A673 (cell line): ENCODE results near the gene LRRC30. TPM values are rescaled to one million over a fixed set of nuclear protein-coding genes. Genes with fewer than 3 reads are reported as not detected.

Experiments used
- BruUV-seq: library from RNA; stranded (reverse); fragments of 400-500 nt; replicated peaks from 2 replicates; lab custom pipeline; 2021; lab: Mats Ljungman, UMichigan
- CTCF ChIA-PET: fragments of 300-600 bp; sonication (Branson Sonifier 250); formaldehyde crosslinking; loops from one replicate; lab custom pipeline; 2022; ENCODE audit warnings: antibody characterized with exemption; lab: Charles Lee
- POLR2A ChIA-PET: fragments of 300-600 bp; sonication (Branson Sonifier 250); formaldehyde crosslinking; loops from one replicate; lab custom pipeline; 2022; ENCODE audit warnings: antibody characterized with exemption; ENCODE audit not compliant: low non-redundant PET; lab: Charles Lee
- DNase-seq: peaks from one replicate; pipeline ENCODE4 v3.0.0-alpha.2; 2015; ENCODE audit warnings: low spot score
- H3K27ac ChIP-seq: fragments of 200-600 bp; sonication (generic); 2 replicates; pipeline ENCODE4 v1.5.1; 2016; ENCODE audit warnings: mixed run types, low read depth, mild to moderate bottlenecking, mixed read lengths, antibody characterized with exemption, low read length; ENCODE audit not compliant: poor library complexity, severe bottlenecking
- H3K27me3 ChIP-seq: fragments of 200-600 bp; sonication (generic); replicated peaks from 2 replicates; pipeline ENCODE4 v1.6.1; 2017; ENCODE audit warnings: mixed run types, low read depth, mild to moderate bottlenecking, mixed read lengths, antibody characterized with exemption, low read length; ENCODE audit not compliant: insufficient read depth, poor library complexity
- H3K36me3 ChIP-seq: fragments of 200-600 bp; sonication (generic); 2 replicates; pipeline ENCODE4 v1.6.1; 2016; ENCODE audit warnings: mixed run types, mild to moderate bottlenecking, mixed read lengths, antibody characterized with exemption, low read length; ENCODE audit not compliant: insufficient read depth, poor library complexity, severe bottlenecking
- H3K4me1 ChIP-seq: fragments of 200-600 bp; sonication (generic); 2 replicates; pipeline ENCODE4 v1.6.1; 2017; ENCODE audit warnings: mixed run types, mild to moderate bottlenecking, mixed read lengths, antibody characterized with exemption, low read length; ENCODE audit not compliant: insufficient read depth, poor library complexity, severe bottlenecking
- H3K4me3 ChIP-seq: fragments of 200-600 bp; sonication (generic); 2 replicates; pipeline ENCODE4 v1.5.1; 2016; ENCODE audit warnings: low read depth, mixed run types, mild to moderate bottlenecking, mixed read lengths, low read length; ENCODE audit not compliant: poor library complexity, severe bottlenecking
- H3K9me3 ChIP-seq: fragments of 200-600 bp; sonication (generic); 2 replicates; pipeline ENCODE4 v1.6.1; 2016; ENCODE audit warnings: mixed run types, low read depth, mild to moderate bottlenecking, mixed read lengths, antibody characterized with exemption, low read length; ENCODE audit not compliant: poor library complexity, severe bottlenecking
- EZH2 ChIP-seq: fragments of 200-600 bp; sonication (generic); IDR thresholded peaks from 2 replicates; pipeline ENCODE4 v1.6.1; 2017; ENCODE audit warnings: borderline replicate concordance, low read depth, mild to moderate bottlenecking, mixed read lengths, antibody characterized with exemption, low read length; ENCODE audit not compliant: poor library complexity, severe bottlenecking
- intact Hi-C: fragments of 100-400 bp; cut with micrococcal nuclease; formaldehyde crosslinking; loops from one replicate; pipeline ENCODE4 v1.10.0; 2022; ENCODE audit not compliant: unreplicated experiment
- total RNA-seq: library from RNA; stranded (reverse); gene quantifications from 2 replicates; pipeline ENCODE4 v1.2.3, GENCODE V29; 2021
- TF ChIP-seq, protein P1 (sequence below): fragments of 300-800, 200-600 bp; sonication (generic); conservative IDR thresholded peaks from 2 replicates; pipeline ENCODE4 v1.5.1; 2017; ENCODE audit warnings: low read depth, mild to moderate bottlenecking, antibody characterized with exemption, low read length, moderate library complexity, mixed read lengths

Gene LRRC30
- total RNA-seq, 1 experiment from 2014 or later, result not detected

DNA sequence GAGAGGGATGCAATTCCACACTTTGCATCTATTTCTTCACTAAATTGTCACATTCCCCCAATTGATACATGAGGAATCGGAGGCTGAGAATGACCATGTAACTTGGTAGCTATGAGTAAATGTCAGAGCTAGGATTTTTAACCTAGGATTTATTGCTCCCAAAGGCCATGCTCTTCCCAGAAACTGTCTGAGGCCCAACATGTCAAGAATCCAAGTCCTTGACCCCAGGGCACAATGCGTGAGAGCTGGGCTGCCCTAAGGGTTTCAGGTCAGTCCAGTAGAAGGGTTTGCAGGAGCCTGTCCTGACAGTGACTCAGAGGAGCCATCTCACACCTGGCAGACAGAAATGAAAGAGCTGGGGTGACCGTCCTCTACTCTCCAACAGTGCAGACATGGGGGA is 30.3 kb downstream of the LRRC30 start:
- Histone ChIP-seq H3K36me3 (no peaks in the 10 kb centered on the region), H3K27ac (no peak overlapping the region), H3K4me3 (no peak overlapping the region), H3K27me3 (no peaks in the 10 kb centered on the region), H3K4me1 (no peaks in the 10 kb centered on the region), H3K9me3 (peaks cover 24% of the 10 kb centered on the region)
- ChIA-PET POLR2A (no interaction called here), CTCF (no interaction called here)
- intact Hi-C loops, result no loop called here
- TF ChIP-seq, protein P1, sequence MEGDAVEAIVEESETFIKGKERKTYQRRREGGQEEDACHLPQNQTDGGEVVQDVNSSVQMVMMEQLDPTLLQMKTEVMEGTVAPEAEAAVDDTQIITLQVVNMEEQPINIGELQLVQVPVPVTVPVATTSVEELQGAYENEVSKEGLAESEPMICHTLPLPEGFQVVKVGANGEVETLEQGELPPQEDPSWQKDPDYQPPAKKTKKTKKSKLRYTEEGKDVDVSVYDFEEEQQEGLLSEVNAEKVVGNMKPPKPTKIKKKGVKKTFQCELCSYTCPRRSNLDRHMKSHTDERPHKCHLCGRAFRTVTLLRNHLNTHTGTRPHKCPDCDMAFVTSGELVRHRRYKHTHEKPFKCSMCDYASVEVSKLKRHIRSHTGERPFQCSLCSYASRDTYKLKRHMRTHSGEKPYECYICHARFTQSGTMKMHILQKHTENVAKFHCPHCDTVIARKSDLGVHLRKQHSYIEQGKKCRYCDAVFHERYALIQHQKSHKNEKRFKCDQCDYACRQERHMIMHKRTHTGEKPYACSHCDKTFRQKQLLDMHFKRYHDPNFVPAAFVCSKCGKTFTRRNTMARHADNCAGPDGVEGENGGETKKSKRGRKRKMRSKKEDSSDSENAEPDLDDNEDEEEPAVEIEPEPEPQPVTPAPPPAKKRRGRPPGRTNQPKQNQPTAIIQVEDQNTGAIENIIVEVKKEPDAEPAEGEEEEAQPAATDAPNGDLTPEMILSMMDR, result no peak
- no peak for TF ChIP-seq EZH2
- no TSS peak for BruUV-seq
- no peak for DNase-seq

DNA sequence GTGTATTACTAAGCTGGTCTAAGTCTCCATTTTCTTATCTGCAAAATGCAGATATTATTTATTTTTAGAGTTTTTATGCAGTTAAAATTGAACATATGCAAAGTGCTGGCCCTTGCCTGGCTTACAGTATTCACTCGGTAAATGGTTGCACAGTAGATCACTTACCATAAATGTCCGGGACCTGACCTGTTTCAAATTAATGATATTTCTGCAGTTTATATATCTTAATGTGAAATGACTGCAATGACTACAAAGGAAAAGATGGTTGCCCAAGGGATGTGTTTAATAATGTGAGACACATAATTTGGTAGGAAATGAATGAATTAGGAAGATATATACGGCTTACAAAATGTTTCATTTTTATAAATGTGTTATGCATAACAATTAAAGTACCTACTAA is 37.1 kb downstream of the LRRC30 start:
- ChIA-PET CTCF (no interaction called here), POLR2A (no interaction called here)
- no peak for DNase-seq
- TF ChIP-seq, protein P1, result no peak
- no peak for TF ChIP-seq EZH2
- Histone ChIP-seq H3K4me3 (no peak overlapping the region), H3K9me3 (peaks cover 15% of the 10 kb centered on the region), H3K27me3 (no peaks in the 10 kb centered on the region), H3K27ac (no peak overlapping the region), H3K4me1 (no peaks in the 10 kb centered on the region), H3K36me3 (no peaks in the 10 kb centered on the region)
- no TSS peak for BruUV-seq
- intact Hi-C loops, result no loop called here

DNA sequence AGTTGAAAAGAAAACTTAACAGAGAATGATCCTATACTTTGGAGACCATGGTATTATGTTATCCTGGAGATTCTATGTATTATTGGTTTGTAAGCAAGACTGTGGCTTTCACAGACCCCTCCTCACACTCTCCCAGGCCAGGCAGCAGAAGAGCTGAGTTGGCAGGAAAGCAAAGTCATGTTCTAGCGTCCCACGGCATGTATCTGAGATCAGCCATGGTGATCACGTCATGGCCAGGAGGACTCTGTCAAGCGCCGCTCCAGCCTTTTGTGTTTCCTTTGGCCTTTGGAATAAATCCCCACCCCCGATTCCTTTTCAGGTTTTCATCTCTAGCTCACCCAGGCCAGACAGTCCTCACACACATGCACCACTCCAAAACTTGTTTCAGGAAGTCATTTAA is 39.1 kb downstream of the LRRC30 start:
- no peak for TF ChIP-seq EZH2
- TF ChIP-seq, protein P1, result no peak
- Histone ChIP-seq H3K27me3 (no peaks in the 10 kb centered on the region), H3K4me3 (no peak overlapping the region), H3K27ac (no peak overlapping the region), H3K9me3 (no peaks in the 10 kb centered on the region), H3K36me3 (no peaks in the 10 kb centered on the region), H3K4me1 (no peaks in the 10 kb centered on the region)
- ChIA-PET CTCF (no interaction called here), POLR2A (no interaction called here)
- DNase-seq, result no peak
- no TSS peak for BruUV-seq
- intact Hi-C loops, result no loop called here
